KOPT-K1 (cell line): ENCODE results near the gene AUTS2.

Experiments
- H3K27ac ChIP-seq: fragments of 200-600 bp; sonication (generic); 2 replicates; pipeline ENCODE4 v1.5.1; 2016; ENCODE audit warnings: antibody characterized with exemption, mild to moderate bottlenecking, low read depth, low read length; ENCODE audit not compliant: poor library complexity, severe bottlenecking
- H3K36me3 ChIP-seq: fragments of 200-600 bp; sonication (generic); 2 replicates; pipeline ENCODE4 v1.5.1; 2017; ENCODE audit warnings: antibody characterized with exemption, mild to moderate bottlenecking, low read length, moderate library complexity; ENCODE audit not compliant: insufficient read depth
- H3K9me3 ChIP-seq: fragments of 200-600 bp; sonication (generic); 2 replicates; pipeline ENCODE4 v1.5.1; 2017; ENCODE audit warnings: antibody characterized with exemption, low read length, mild to moderate bottlenecking; ENCODE audit not compliant: insufficient read depth, poor library complexity, severe bottlenecking

The AUTS2 gene

DNA sequence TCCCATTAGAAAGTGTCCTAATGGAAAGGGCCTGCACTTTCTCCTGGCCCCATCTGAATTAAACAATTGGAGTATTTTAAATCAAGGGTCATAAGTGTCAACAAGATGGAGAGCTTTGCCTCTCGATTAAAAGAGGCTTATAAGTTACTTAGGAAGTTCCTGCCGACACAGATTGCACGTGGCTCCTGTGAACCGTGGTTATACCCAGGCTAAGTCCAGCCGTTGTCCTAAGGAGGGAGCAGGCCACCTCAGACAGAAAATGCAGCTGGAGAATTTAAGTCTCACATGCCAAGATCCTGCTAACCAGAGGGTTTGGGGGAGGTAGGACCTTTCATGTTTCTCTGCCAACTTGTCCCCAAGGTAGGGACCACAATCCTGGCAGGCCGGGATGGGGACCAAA, 907.2 kb downstream of the AUTS2 start:
- Histone ChIP-seq H3K9me3 (no peaks in the 10 kb centered on the region), H3K36me3 (no peaks in the 10 kb centered on the region), H3K27ac (no peak overlapping the region)

DNA sequence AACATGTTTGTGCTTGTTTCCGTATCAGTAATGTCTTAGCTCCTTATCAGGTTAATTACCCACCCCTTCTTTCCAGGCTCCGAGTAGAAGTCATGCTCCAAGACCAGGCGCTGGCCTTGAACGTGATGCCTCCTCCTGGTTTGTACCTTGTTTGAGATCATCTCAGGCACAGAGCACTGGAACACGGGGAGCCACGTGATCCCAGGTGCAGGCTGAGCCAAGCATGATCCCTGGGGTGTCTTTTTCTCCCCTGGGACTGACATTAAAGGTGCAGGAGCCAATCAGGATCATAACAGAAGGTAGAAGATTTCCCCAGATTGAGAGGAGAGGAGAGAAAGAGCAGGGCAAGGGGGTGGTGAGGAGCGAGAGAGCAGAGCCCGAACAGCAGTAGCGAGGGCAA, 907.6 kb downstream of the AUTS2 start:
- H3K27ac ChIP-seq = no peak overlapping the region
- H3K9me3 ChIP-seq = no peaks in the 10 kb centered on the region
- no peaks in the 10 kb centered on the region for H3K36me3 ChIP-seq

DNA sequence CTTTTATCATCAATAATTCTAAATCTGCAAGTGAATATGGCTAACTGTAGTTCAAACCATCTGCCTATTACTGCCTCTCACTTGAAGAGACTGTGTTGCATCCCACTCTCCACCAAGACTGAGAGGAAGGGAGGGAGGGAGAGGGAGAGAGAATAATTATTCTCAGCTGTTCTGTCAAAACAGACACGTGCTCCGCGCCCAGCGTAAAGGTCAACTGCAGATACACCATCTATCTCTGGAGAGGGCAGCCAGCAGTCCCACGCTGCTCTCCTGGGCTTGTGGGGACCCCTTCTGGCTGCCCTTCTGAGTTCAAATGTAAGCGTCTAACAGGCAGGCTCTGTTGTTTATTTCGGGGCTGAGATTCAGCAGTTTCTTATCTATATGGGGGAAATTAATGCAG, 908.2 kb downstream of the AUTS2 start:
- no peak overlapping the region for H3K27ac ChIP-seq

DNA sequence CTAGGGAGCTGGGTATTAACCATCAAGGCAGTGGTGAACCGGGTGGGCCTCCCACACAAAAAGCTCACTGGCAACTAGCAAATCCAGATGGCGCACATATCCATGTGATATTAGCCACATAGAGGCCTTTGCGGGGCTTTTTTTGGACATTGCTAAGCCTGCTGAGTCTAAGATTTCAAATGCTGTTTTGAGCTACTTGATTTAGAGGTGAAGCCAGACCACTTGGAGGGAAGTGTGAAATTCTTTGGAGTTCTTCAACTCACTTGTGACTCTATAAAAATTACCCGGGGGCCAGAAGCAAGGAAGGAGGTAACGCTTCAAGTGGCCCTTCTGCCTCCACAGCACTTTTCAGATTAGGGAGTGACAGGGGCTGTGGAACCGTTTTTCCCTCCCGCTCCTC, 913.9 kb downstream of the AUTS2 start:
- Histone ChIP-seq H3K36me3 (no peaks in the 10 kb centered on the region), H3K9me3 (no peaks in the 10 kb centered on the region), H3K27ac (no peak overlapping the region)

More for the DNA sequence above, 908.2 kb downstream of the AUTS2 start:
- Histone ChIP-seq H3K9me3 (no peaks in the 10 kb centered on the region), H3K36me3 (no peaks in the 10 kb centered on the region)

DNA sequence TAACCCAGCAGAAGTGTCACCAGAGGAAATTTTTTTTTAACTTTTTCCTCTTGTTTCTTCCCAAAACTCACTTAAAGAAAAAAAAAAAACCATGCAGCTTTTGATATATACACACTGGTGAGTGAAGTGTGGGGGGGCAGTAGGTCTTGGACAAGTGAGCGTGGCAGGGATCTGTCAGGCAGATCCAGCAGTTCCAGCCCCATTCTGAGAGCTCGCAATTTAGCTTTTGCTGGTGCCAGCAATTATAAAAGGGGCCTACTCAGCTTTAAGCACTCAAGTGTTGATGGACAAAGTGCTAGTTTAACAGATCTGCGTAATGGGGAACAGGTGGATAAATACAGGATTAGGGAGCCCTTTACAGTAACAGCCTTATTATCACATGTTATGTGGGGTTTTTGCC, 914.5 kb downstream of the AUTS2 start:
- Histone ChIP-seq H3K9me3 (no peaks in the 10 kb centered on the region), H3K27ac (no peak overlapping the region), H3K36me3 (no peaks in the 10 kb centered on the region)

DNA sequence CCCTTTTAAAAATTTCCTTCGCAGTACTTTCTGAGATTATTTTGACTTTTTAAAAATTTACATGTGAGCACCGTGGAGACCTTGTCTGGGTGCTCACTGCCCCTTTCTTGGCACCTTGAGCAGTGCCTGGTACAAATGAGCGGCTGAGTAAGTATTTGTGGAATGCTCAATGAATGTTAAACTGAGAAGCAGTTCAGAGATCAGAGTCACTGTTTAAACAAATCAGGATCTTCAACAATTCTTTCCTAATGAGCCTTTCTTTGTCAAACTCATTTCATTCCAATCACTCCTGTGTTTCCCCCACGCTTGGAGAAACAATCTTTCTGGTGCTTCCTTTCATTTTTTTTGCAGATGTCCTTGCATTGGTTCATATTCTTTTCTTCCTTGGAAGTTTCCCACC, 922.3 kb downstream of the AUTS2 start:
- H3K36me3 ChIP-seq = no peaks in the 10 kb centered on the region
- no peaks in the 10 kb centered on the region for H3K9me3 ChIP-seq
- no peak overlapping the region for H3K27ac ChIP-seq

DNA sequence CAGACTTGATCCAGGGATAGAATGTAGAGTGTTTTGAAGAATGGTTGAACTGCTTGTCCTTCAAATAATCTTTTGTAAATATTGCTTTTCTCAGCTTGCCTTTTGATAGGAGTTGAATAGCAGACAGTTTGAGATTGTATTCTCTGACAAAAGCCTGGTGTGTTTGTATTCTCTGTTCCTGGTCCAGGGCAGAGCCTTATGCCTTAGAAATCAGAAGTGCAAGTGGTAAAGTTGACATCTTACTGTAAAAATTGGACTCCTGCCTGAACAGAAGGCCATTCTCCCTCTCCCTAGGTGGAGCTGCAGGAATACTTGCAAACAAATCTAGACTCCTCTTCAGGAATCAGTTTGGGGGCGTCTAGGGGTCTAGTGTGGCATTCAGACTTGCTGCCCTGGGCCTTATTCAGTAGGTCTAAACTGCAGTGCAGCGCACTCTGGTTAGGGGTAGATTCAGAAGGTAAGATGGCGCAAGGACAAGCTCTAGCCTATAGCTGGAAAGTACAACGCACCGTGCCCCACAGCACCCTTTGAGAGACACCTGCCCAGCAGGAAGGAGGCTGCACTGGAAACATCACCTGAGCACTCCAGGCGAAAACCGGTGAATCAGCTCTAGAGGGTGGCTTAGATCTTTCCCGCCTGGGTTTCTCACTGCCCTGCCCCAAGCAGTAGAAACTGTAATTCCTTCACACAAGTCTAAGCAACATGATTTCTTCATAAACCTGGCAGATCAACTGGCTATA, 925.1 kb downstream of the AUTS2 start:
- Histone ChIP-seq H3K9me3 (no peaks in the 10 kb centered on the region), H3K36me3 (no peaks in the 10 kb centered on the region), H3K27ac (no peak overlapping the region)

DNA sequence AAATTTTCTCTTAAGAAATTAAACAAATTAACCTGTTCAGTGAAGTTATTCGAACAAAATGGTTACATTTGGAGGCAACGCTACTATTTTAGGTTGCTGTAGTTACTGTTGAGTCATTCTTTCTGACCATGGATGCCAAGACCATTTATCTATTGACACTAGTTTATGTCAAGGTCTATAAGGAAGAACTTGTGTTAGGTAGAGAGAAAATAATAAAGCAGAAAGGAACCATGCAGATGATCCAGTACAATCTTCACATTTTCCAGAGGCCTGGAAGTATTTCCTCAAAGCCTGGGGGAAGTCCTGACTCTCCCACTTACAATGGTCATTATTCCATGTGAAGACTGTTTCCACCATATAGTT, 925.7 kb downstream of the AUTS2 start:
- Histone ChIP-seq H3K36me3 (no peaks in the 10 kb centered on the region), H3K27ac (no peak overlapping the region), H3K9me3 (no peaks in the 10 kb centered on the region)

DNA sequence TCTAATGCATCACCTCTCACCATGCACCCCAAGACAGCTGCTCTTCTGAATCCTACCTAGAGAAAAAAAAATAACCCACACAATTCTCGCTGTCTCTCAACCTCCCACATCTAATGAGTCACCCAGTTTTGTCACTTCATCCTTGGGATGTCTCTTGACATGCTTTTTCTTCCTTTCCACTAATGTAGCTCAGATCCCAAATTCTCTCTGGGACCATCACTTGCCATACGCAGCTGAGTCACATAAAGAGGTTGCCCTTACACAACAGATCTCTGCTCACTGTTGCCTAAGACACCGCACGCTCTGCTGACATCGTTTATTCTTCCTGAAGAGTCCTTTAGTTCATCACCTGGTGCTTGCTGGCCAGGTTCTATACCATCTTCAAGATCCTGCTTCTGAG, 927.7 kb downstream of the AUTS2 start:
- H3K9me3 ChIP-seq = no peaks in the 10 kb centered on the region
- no peaks in the 10 kb centered on the region for H3K36me3 ChIP-seq
- H3K27ac ChIP-seq = no peak overlapping the region

DNA sequence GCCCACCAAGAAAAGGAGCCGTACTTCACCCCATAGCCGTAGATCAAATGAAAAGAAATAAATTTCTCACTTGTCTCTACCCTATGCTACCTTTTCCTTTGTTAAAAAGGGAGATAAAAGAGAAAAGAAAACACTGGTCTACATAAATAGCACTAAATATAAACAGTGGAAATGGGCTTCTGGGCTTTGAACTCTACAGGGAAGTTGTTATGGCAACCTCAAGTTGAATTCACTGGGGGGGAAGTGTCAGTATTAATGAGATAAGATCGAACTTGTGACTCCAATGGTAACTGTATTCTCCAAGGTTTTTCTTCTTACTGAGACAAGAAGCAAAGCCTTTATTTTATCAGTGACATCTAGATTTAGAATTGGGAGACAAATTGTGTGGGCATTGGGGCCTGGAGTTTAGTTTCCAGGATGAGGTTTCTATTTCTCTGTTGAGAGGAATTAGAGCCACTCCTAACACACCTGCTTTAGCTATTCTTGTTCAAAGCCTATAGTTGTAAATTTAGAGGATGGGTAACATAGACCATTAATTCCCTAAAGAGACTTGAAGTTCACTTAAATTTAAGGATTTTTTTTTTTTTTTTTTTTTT, 929.3 kb downstream of the AUTS2 start:
- Histone ChIP-seq H3K9me3 (no peaks in the 10 kb centered on the region), H3K27ac (no peak overlapping the region), H3K36me3 (no peaks in the 10 kb centered on the region)

DNA sequence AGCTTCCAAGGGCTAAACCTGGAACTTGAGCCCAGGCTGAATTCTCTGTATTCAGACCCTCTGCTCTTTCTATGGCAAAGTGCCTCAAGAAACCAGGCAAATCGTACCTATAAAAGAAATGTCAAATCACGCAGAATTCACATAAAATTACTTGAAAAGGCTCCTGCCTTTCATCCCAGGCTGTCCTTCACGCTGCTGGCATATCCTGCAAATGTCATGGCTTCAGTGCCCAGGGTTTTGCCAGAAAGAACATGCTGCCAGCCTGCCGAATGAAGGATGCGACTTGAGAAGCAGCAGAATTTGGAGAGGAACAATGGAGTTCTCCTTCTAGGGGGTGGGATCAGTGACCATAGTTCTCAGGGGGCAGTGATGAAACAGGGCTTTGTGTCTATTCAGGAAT, 931.2 kb downstream of the AUTS2 start:
- Histone ChIP-seq H3K36me3 (no peaks in the 10 kb centered on the region), H3K27ac (no peak overlapping the region), H3K9me3 (no peaks in the 10 kb centered on the region)

DNA sequence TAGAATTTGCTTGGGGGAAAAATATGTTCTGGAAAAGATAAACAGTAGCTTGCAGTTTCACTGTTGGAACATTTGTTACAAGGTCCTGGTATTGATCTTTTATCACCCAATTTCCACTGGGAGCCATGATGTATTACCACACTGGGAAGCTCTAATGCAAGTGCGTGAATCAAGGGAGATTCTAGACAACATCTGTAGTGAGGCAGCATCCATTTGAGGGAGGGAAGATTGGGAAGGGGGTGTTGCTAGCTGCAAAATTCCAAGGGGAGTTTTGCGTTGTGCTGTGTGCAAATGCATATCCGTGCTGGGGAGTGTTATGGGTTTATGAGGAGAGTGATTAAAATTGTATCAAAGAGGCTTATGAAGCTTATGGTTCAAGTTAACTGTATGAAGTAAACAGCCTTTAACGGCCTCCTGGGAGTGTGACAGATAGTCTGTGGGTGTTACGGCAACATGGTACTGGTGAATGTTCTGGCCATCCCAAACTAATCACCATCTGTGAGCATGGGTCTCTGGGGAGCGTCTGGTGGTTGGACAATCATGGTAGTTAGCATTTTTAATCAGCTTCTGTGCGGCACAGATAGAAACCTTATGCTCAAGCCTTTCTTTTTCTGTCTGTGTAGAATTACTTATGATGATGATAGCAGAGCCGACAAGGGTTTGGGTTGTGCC, 931.8 kb downstream of the AUTS2 start:
- Histone ChIP-seq H3K9me3 (no peaks in the 10 kb centered on the region), H3K36me3 (no peaks in the 10 kb centered on the region), H3K27ac (no peak overlapping the region)

DNA sequence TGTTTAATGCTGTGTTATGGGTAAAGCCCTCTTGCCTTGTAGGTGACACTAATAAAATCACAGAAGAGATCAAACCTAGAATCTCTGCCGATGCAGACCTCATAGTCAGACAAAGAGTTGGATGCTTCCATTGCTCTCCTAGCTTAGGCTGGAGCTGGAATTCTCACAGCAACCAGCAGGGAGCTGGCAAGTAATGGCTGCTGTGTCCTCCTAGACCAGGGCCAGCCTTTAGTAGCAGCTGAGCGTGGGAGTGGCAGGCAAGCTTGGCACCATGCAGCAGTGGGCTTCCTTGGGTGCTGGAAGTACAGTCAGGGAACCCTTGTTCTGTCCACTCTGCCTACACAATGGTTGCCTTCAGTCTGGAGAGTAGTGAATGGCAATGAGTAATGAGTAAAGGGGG, 935.3 kb downstream of the AUTS2 start:
- Histone ChIP-seq H3K9me3 (no peaks in the 10 kb centered on the region), H3K27ac (no peak overlapping the region), H3K36me3 (no peaks in the 10 kb centered on the region)

DNA sequence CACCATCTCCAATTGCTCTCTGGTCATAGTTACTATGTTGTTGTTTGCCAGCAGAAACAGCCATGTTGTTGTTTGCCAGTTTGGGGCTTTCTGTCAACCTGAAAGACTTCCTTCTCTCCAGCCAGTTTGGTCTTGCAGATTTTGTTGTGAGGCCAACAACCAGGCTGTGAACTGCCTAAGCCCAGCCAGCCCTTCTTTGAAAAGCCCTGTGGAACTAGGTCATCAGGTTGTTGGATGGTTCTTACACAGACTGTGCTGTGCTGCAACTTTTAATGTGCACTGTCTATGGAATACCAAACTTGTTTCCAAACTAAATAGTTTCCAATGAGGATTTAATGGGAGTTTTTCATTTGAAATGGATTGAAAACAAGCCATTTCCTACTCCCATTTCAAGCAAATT, 940.9 kb downstream of the AUTS2 start:
- no peak overlapping the region for H3K27ac ChIP-seq
- H3K36me3 ChIP-seq = no peaks in the 10 kb centered on the region
- no peaks in the 10 kb centered on the region for H3K9me3 ChIP-seq

DNA sequence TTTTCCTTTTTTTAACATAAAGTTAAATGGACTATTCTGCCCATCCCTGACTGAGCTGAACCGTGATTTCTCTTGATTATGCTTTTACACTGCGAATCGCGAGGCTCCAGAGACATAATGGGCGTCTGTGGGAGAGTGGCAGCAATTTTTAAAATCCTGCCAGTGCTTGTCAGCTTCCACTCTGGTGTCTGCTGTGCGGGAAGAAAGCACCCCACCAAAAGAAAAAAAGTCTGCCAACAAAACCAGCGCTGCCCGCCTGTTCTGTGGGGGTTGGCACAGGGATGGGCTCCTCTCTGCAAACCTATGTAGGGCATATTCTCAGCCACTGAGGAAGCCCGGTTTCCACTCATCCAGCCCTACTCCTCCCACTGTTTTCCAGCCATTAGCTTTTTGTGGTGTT, 941.3 kb downstream of the AUTS2 start:
- Histone ChIP-seq H3K36me3 (no peaks in the 10 kb centered on the region), H3K27ac (no peak overlapping the region), H3K9me3 (no peaks in the 10 kb centered on the region)

DNA sequence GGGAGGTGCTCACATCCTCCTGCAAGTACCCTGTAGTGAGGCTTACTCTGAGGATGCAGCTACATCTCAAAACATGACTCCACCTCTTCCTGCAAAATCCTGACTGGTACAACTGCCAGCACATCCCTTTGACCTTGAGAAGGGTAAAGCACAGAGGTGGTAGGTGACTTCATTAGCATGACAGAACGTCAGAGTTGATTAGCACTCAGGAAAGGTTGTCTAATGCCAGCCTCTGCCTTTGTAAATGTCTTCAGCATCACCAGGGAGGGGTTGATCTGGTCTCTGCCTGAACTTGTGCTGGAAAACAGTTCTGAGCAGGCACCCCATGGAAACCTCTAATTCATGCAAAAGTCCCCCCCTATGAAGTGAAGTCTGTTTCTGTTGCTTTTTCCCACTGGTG, 942.4 kb downstream of the AUTS2 start:
- H3K27ac ChIP-seq = no peak overlapping the region
- H3K36me3 ChIP-seq = no peaks in the 10 kb centered on the region
- no peaks in the 10 kb centered on the region for H3K9me3 ChIP-seq
